Testis (tissue), 2 donors: ENCODE measurements around the gene WNT6.

Experiments used
- POLR2A ChIP-seq: fragments of 450-650 bp; IDR thresholded peaks from one replicate; pipeline ENCODE4 v1.6.1; 2017; ENCODE audit warnings: antibody characterized with exemption, mild to moderate bottlenecking, moderate library complexity
- TF ChIP-seq, protein P1 (sequence below), 3 experiments: fragments of 450-650 bp in 2 of 3; fragments of 200-600 bp in 1 of 3; sonication (generic) in 1 of 3; IDR thresholded peaks; one replicate each; pipeline ENCODE4 v1.5.1; 2016 to 2019; ENCODE audit warnings: antibody characterized with exemption in 3 of 3, mild to moderate bottlenecking in 2 of 3, moderate library complexity in 1 of 3

DNA sequence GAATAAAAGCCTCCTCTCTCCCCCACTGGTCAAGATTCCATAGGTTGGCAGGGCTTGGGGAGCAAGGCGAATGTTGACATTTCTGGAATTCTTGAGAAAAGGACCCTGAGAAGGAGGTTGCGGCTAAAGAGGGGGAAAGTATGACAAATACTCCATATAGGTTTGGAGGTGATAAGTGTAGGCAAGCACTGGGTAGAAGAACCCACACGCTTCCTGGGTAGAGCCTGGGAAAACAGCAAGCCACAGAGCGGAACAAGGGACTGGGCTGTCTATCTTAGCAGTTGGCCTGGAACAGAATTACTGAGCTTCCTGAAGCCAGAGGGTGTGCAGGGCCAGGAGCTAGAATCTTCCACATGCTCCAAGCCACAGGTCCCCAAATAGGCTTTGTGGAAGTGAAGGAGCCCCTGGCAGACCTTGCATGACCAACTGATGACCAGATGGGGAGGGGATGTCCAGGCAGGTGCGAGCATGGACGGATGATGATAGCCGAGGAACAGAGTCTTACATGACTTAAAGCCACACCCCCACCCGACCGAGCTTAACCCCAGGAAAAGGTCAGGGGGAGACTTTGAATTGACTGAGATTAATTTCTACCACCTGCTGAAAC is 37.9 kb upstream of the WNT6 start:
- TF ChIP-seq, protein P1, sequence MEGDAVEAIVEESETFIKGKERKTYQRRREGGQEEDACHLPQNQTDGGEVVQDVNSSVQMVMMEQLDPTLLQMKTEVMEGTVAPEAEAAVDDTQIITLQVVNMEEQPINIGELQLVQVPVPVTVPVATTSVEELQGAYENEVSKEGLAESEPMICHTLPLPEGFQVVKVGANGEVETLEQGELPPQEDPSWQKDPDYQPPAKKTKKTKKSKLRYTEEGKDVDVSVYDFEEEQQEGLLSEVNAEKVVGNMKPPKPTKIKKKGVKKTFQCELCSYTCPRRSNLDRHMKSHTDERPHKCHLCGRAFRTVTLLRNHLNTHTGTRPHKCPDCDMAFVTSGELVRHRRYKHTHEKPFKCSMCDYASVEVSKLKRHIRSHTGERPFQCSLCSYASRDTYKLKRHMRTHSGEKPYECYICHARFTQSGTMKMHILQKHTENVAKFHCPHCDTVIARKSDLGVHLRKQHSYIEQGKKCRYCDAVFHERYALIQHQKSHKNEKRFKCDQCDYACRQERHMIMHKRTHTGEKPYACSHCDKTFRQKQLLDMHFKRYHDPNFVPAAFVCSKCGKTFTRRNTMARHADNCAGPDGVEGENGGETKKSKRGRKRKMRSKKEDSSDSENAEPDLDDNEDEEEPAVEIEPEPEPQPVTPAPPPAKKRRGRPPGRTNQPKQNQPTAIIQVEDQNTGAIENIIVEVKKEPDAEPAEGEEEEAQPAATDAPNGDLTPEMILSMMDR (IDR thresholded peaks at IDR 0.05), result no peak
- no peak for TF ChIP-seq POLR2A
